ENCODE data around the gene RPP25. TPM values are rescaled to one million over a fixed set of nuclear protein-coding genes. Genes with fewer than 3 reads are reported as not detected.

Gene RPP25
- total and polyA plus RNA-seq, 2 of the 13 experiments (the other 11 are each of a cell fraction or from before 2014, with no cell fraction given), result 0.05 to 0.11 TPM

GRCh38 chr15:74950078-74950908 is 6.3 kb downstream of the RPP25 start (continued):
- no peak for TF ChIP-seq POLR2AphosphoS5 (IDR thresholded peaks at IDR 0.05; ENCODE audit: low read depth, low read length)
- no peak for TF ChIP-seq ZNF550 (CRISPR knock-in tag; IDR thresholded peaks at IDR 0.05; ENCODE audit: borderline replicate concordance)
- TF ChIP-seq ZNF350 (CRISPR knock-in tag; IDR thresholded peaks at IDR 0.05; ENCODE audit: borderline replicate concordance, low read depth), result no peak
- TF ChIP-seq ZBTB26 (CRISPR knock-in tag; IDR thresholded peaks at IDR 0.05; ENCODE audit: borderline replicate concordance), result no peak
- TF ChIP-seq IRF1 (CRISPR knock-in tag; IDR thresholded peaks at IDR 0.05; ENCODE audit: low read depth), result no peak
- no peak for TF ChIP-seq SMAD3 (CRISPR knock-in tag; IDR thresholded peaks at IDR 0.05)
- TF ChIP-seq RBM39 (IDR thresholded peaks at IDR 0.05; ENCODE audit: low read depth, low read length, poor library complexity, severe bottlenecking), result no peak
- TF ChIP-seq ZNF660 (CRISPR knock-in tag; IDR thresholded peaks at IDR 0.05; ENCODE audit: borderline replicate concordance, low read depth), result no peak
- no peak for TF ChIP-seq ZNF513 (CRISPR knock-in tag; conservative IDR thresholded peaks at IDR 0.05)
- no peak for TF ChIP-seq HNRNPL (IDR thresholded peaks at IDR 0.05; ENCODE audit: low read depth, low read length)
- peak; percentile 97 for TF ChIP-seq CTCF (CRISPR knock-in tag; IDR thresholded peaks at IDR 0.05)
- peak; percentile 92 for TF ChIP-seq STAG1 (CRISPR knock-in tag; IDR thresholded peaks at IDR 0.05)
- 0 out of 2 replicates have a peak, but pooled peaks have one; percentile 20 for TF ChIP-seq ETV5 (CRISPR knock-in tag; IDR thresholded peaks at IDR 0.05; ENCODE audit: borderline replicate concordance)
- no peak for TF ChIP-seq EHMT2 (IDR thresholded peaks at IDR 0.05; ENCODE audit: borderline replicate concordance, low read depth, low read length)
- TF ChIP-seq ZNF446 (CRISPR knock-in tag; IDR thresholded peaks at IDR 0.05), result no peak
- no peak for TF ChIP-seq FIP1L1 (IDR thresholded peaks at IDR 0.05; ENCODE audit: borderline replicate concordance, insufficient read depth, low read depth, low read length)
- no peak for TF ChIP-seq MYPOP (CRISPR knock-in tag; IDR thresholded peaks at IDR 0.05)
- no peak for TF ChIP-seq FOXK2 (IDR thresholded peaks at IDR 0.05)
- no peak for TF ChIP-seq ZNF768 (CRISPR knock-in tag; IDR thresholded peaks at IDR 0.05)
- no peak for TF ChIP-seq POLR2G (IDR thresholded peaks at IDR 0.05; ENCODE audit: low read depth, low read length)
- no peak for TF ChIP-seq POLR2A (IDR thresholded peaks at IDR 0.05; ENCODE audit: insufficient read depth in 1 of 2, low read depth in 2 of 2, low read length in 2 of 2)
- TF ChIP-seq MIER2 (CRISPR knock-in tag; IDR thresholded peaks at IDR 0.05), result peak; percentile 80

All from HepG2 (cell line).